Stomach (tissue), 19 donors: Measurements from ENCODE around the gene STK31. TPM values are rescaled to one million over a fixed set of nuclear protein-coding genes. Genes with fewer than 3 reads are reported as not detected.

ENCODE experiments used
- DNase-seq, 2 donors: peaks; one replicate each; pipeline versions ENCODE4 v3.0.0 to v3.0.0-alpha.2; 2013 to 2019
- H3K27ac ChIP-seq, 5 donors: fragments of 200-600 bp in 4 of 5; sonication (generic) in 4 of 5; one replicate each; pipeline ENCODE4 v1.5.1; 2013 to 2019; ENCODE audit warnings: mild to moderate bottlenecking in 1 of 5, moderate library complexity in 1 of 5
- H3K27me3 ChIP-seq, 3 donors: fragments of 200-600 bp; sonication (generic); one replicate each; pipeline ENCODE4 v1.5.1; 2017 to 2019; ENCODE audit warnings: mixed run types in 1 of 3
- H3K36me3 ChIP-seq, 4 donors: fragments of 200-600 bp; sonication (generic); 1 replicate in 3 of 4; 2 replicates in 1 of 4; pipeline ENCODE4 v1.5.1; 2016 to 2019
- H3K4me1 ChIP-seq, 4 donors: fragments of 200-600 bp; sonication (generic); one replicate each; pipeline ENCODE4 v1.5.1; 2016 to 2019
- H3K4me3 ChIP-seq, 4 donors: fragments of 200-600 bp; sonication (generic) in 3 of 4; one replicate each; pipeline ENCODE4 v1.5.1; 2016 to 2019; ENCODE audit warnings: mild to moderate bottlenecking in 1 of 4
- H3K9me3 ChIP-seq, 4 donors: fragments of 200-600 bp; sonication (generic); one replicate each; pipeline ENCODE4 v1.5.1; 2016 to 2019
- CTCF ChIP-seq, 7 experiments: fragments of 450-650 bp in 4 of 7; fragments of 200-600 bp in 3 of 7; sonication (generic) in 3 of 7; IDR thresholded peaks; one replicate each; pipeline ENCODE4 v1.5.1; 2016 to 2019; ENCODE audit warnings: antibody characterized with exemption in 7 of 7, control low read depth in 2 of 7, mild to moderate bottlenecking in 1 of 7
- EP300 ChIP-seq: sonication (generic); formaldehyde crosslinking; IDR thresholded peaks from one replicate; pipeline ENCODE4 v1.6.1; 2017; ENCODE audit warnings: antibody characterized with exemption
- POLR2A ChIP-seq, 4 donors: fragments of 450-650 bp; IDR thresholded peaks; one replicate each; pipeline ENCODE4 v1.6.1; 2016; ENCODE audit warnings: antibody characterized with exemption in 4 of 4, control low read depth in 2 of 4, mild to moderate bottlenecking in 1 of 4, moderate library complexity in 1 of 4
- POLR2AphosphoS5 ChIP-seq, 3 donors: sonication (generic); formaldehyde crosslinking; IDR thresholded peaks; one replicate each; pipeline ENCODE4 v1.6.1; 2016; ENCODE audit warnings: antibody characterized with exemption in 3 of 3
- WGBS, 5 donors: extraction: QIAGEN DNeasy Blood & Tissue Kit in 3 of 5; methylation state at CpG; one replicate each; pipeline versions ENCODE4 v1.1.5 to v1.1.7; 2013 to 2018; 5-methylcytosine and 5-hydroxymethylcytosine counted together
- intact Hi-C: fragments of 100-400 bp; cut with DNase I; formaldehyde crosslinking; loops from one replicate; pipeline ENCODE4 v1.15.1; 2023; ENCODE audit warnings: low total_unique reads
- long read RNA-seq, 10 donors: transcript quantifications; one replicate each; lab custom pipeline, GENCODE V29; 2026
- polyA plus RNA-seq, 3 donors: library from polyadenylated mRNA; stranded (reverse); fragments of 200-250 nt; gene quantifications; one replicate each; pipeline ENCODE4 v1.2.3, GENCODE V29; 2013
- total RNA-seq, 5 donors: library from RNA; depleted of rRNA; stranded (reverse); fragments of >200 nt; gene quantifications; one replicate each; pipeline versions ENCODE4 v1.1.0 to v1.2.3, GENCODE V29; 2014 to 2016
- donor health status: healthy with polysubstance abuse.
- donor health status: Bipolar disorder and iron deficiency.
- donor health status: healthy.

The STK31 gene, protein sequence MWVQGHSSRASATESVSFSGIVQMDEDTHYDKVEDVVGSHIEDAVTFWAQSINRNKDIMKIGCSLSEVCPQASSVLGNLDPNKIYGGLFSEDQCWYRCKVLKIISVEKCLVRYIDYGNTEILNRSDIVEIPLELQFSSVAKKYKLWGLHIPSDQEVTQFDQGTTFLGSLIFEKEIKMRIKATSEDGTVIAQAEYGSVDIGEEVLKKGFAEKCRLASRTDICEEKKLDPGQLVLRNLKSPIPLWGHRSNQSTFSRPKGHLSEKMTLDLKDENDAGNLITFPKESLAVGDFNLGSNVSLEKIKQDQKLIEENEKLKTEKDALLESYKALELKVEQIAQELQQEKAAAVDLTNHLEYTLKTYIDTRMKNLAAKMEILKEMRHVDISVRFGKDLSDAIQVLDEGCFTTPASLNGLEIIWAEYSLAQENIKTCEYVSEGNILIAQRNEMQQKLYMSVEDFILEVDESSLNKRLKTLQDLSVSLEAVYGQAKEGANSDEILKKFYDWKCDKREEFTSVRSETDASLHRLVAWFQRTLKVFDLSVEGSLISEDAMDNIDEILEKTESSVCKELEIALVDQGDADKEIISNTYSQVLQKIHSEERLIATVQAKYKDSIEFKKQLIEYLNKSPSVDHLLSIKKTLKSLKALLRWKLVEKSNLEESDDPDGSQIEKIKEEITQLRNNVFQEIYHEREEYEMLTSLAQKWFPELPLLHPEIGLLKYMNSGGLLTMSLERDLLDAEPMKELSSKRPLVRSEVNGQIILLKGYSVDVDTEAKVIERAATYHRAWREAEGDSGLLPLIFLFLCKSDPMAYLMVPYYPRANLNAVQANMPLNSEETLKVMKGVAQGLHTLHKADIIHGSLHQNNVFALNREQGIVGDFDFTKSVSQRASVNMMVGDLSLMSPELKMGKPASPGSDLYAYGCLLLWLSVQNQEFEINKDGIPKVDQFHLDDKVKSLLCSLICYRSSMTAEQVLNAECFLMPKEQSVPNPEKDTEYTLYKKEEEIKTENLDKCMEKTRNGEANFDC
- 1 to 10 TPM in 4 of 5 donors, not detected in 1; 1.7 to 9.0 (median 3.3) TPM for total RNA-seq
- under 1 TPM in 2 of 3 donors, not detected in 1; 0.65 to 0.68 TPM for polyA plus RNA-seq
- long read RNA-seq, donor 1 = 0 reads
- long read RNA-seq, donor 2 = 0 reads
- long read RNA-seq, donor 3 = 0 reads
- long read RNA-seq, donor 4 = 0 reads
- long read RNA-seq, donor 5 = 0 reads
- long read RNA-seq, donor 6 = 0 reads
- long read RNA-seq, donor 7 = 0 reads
- long read RNA-seq, donor 8 = 0 reads
- long read RNA-seq, donor 9 = 0 reads
- long read RNA-seq, donor 10 = 0 reads

DNA sequence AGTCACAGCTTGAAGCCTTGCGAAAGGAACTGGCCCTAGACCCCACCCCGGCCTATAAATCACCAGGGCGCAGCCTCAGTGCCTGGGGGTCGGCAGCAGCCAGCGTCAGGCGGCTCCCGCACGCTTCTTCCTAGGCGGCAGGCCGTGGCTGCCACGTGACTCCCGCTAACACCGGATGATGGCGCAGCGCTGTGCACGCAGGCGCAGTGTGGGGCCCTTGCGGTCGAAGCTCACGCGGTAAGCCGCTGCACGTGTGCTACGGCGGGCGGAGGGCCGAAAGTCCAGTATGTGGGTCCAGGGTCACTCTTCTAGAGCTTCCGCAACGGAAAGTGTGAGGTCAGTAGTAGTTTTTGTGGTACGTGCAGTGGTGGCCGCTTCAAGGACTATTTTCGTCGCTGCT, at the start of gene STK31:
STK31 (plus strand) TSS at position 220 of the 400 bp plus-strand sequence; CDS start at position 287, 67 bp downstream.
- intact Hi-C loops = loop anchor here (5.0 kb wide), 1 partner anchor 138 kb away; no protein-coding TSS in a partner anchor
- Histone ChIP-seq H3K27ac (peak within 1 kb of the TSS; percentile 46 to 73 (median 56)), H3K27me3 (no peaks in the 10 kb centered on the region), H3K9me3 (peaks cover 0 to 16% (median 8%) of the 10 kb centered on the region in 4 donors), H3K4me1 (peaks cover 0 to 13% (median 4%) of the 10 kb centered on the region in 4 donors), H3K36me3 (peaks cover 4 to 15% (median 9%) of the 10 kb centered on the region in 4 donors), H3K4me3 (no peak within 1 kb of the TSS)
- DNase-seq = peak in 1 of 2 donors; percentile 43
- 85 to 90% (median 90%) methylated on average over 33 of the region's 33 CpGs for WGBS, 5 donors
- TF ChIP-seq CTCF (IDR thresholded peaks at IDR 0.05) (no peak), POLR2AphosphoS5 (IDR thresholded peaks at IDR 0.05) (no peak), POLR2A (IDR thresholded peaks at IDR 0.05) (no peak), EP300 (no peak)

DNA sequence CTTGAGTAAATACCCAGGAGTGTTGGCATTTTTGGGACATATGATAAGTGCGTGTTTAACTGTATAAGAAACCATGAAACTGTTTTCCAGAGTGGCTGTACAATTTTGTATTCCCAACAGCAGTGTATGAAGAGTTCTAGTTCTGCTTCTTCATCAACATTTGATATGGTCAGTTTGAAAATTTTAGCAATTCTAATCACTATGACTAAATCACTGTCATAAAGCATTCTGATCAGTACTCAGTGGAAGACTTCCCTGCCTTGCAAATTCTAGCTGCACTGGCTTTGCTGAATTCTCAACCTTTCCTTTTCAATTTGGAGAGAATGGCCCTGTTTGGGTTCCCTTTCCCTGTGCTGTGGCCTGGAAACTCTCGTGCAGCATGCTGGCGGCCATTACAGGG, 48.6 kb upstream of the STK31 start:
- no peak for DNase-seq
- Histone ChIP-seq H3K9me3 (peaks cover 0 to 8% (median 7%) of the 10 kb centered on the region in 4 donors), H3K4me3 (no peak overlapping the region), H3K27me3 (no peaks in the 10 kb centered on the region), H3K36me3 (no peaks in the 10 kb centered on the region), H3K4me1 (no peaks in the 10 kb centered on the region), H3K27ac (no peak overlapping the region)
- TF ChIP-seq POLR2AphosphoS5 (IDR thresholded peaks at IDR 0.05) (no peak), CTCF (IDR thresholded peaks at IDR 0.05) (no peak), EP300 (no peak), POLR2A (IDR thresholded peaks at IDR 0.05) (no peak)
- WGBS, 5 donors = 81 to 94% (median 83%) methylated on average over 3 of the region's 3 CpGs
- intact Hi-C loops = no loop called here

DNA sequence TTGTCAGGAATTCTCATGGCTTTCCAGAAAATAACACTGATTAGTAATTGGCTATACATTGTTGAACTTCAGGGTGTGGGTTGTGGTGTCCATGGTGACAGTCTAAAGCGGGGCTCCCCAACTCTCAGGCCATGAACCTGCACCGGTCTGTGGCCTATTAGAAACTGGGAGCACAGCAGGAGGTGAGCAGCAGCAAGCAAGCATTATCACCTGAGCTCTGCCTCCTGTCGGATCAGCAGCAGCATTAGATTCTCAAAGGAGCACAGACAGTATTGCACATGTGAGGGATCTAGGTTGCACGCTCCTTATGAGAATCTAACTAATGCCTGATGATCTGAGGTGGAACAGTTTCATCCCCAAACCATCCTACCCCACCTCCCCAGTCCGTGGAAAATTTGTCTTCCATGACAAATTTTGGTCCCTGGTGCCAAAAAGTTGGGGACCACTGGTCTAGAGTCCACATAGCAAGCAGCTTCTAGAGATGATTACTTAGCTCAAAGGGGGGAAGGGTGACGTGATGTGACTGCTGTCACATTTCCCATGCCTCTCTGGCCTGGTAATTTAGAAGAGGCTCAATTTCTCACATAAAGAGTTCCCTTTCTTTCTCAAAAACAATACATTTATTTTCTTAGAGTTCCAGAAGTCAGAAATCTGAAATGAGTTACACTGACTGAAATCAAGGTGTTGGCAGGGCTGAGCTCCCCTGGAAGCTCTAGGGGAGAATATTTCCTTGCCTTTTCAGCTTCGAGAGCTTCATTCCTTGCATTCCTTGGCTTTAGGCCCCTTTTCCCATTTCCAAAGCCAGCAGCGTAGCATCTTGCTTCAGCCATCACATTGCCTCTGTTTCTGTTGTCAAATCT, 47.7 kb upstream of the STK31 start:
- Histone ChIP-seq H3K36me3 (no peaks in the 10 kb centered on the region), H3K27ac (no peak overlapping the region), H3K4me3 (no peak overlapping the region), H3K4me1 (no peaks in the 10 kb centered on the region), H3K27me3 (no peaks in the 10 kb centered on the region), H3K9me3 (peaks cover 0 to 8% (median 7%) of the 10 kb centered on the region in 4 donors)
- TF ChIP-seq CTCF (IDR thresholded peaks at IDR 0.05) = no peak
- TF ChIP-seq POLR2AphosphoS5 (IDR thresholded peaks at IDR 0.05) = no peak
- no peak for TF ChIP-seq POLR2A (IDR thresholded peaks at IDR 0.05)
- TF ChIP-seq EP300 = no peak
- WGBS, 5 donors = 77 to 84% (median 82%) methylated on average over 8 of the region's 8 CpGs
- intact Hi-C loops = no loop called here
- DNase-seq = no peak
